Right ventricle myocardium inferior (tissue), 1 donor: ENCODE measurements around the gene KRTAP1-5. TPM values are rescaled to one million over a fixed set of nuclear protein-coding genes. Genes with fewer than 3 reads are reported as not detected.
"Not testable (repeated sequence)": the region's sequence is repeated elsewhere in the genome, so short reads cannot be mapped to it uniquely, and the experiment has no call there.

Experiments used
- ATAC-seq: fragments of 200-7000 bp; cut with Tn5 transposase; one replicate; pipeline ENCODE4 v1.9.1; 2020; ENCODE audit warnings: mild to moderate bottlenecking, moderate library complexity
- DNase-seq: peaks from one replicate; pipeline ENCODE4 v3.0.0; 2021; ENCODE audit errors: missing footprints
- intact Hi-C: fragments of 100-400 bp; cut with DNase I; formaldehyde crosslinking; loops from one replicate; pipeline ENCODE4 v1.11.0; 2022
- total RNA-seq: library from RNA; stranded (reverse); fragmentation: NEBNext Ultra II Directional; extraction: Animal tissue kit (Norgen Biotek cat#: 25700); gene quantifications from one replicate; pipeline ENCODE4 v1.2.1, GENCODE V29; 2021
- donor health status: DM: no; HTN: yes; CAD: no; lungs with severe emphysema.

The KRTAP1-5 gene
- total RNA-seq, 1 donor from 2014 or later, result not detected

DNA sequence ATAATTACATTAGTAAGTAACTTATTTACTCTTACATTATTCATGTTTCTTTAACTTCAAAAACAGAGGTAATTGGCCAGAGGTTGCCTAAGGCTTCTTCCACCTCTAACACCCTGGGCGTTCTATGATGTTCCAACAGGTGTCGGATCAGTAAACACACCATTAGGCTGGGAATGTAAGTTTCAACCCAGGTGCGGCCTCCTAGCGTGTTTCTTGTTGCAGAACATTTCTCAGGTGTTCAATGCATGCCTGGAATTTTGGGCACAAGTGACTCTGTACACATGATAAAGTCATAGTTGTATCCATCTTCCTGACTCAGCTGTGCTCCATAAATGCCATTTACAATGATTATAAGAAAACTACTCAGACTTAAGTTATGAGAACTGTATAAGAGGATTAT, 27.0 kb upstream of the KRTAP1-5 start:
- DNase-seq (no peak), ATAC-seq (no peak)
- intact Hi-C loops, result no loop called here

- ATAC-seq (no peak), DNase-seq (no peak)
- intact Hi-C loops, result no loop called here
Observed at GRCh38 chr17:41052566-41052965, 25.6 kb upstream of the KRTAP1-5 start.

GRCh38 chr17:41049110-41049509, 22.1 kb upstream of the KRTAP1-5 start:
- DNase-seq (no peak), ATAC-seq (no peak)
- intact Hi-C loops, result no loop called here

- intact Hi-C loops, result no loop called here
- DNase-seq, result no peak
- no peak for ATAC-seq
Observed at GRCh38 chr17:41048441-41048840, 21.4 kb upstream of the KRTAP1-5 start.

GRCh38 chr17:41046735-41047465, 19.9 kb upstream of the KRTAP1-5 start, which contains the start of gene KRTAP2-1:
KRTAP2-1 (minus strand) TSS chr17:41047316; CDS start chr17:41047267, 49 bp downstream.
- intact Hi-C loops, ATAC-seq: not testable (repeated sequence)

GRCh38 chr17:41042953-41043352, 15.9 kb upstream of the KRTAP1-5 start:
- ATAC-seq (no peak), DNase-seq (no peak)
- intact Hi-C loops, result no loop called here

More at GRCh38 chr17:41046735-41047465, 19.9 kb upstream of the KRTAP1-5 start, which contains the start of gene KRTAP2-1:
- DNase-seq, result not testable (repeated sequence)

- DNase-seq, ATAC-seq, intact Hi-C loops: not testable (repeated sequence)
Observed at GRCh38 chr17:41040783-41041571, 14.0 kb upstream of the KRTAP1-5 start, which contains the start of gene KRTAP1-1. KRTAP1-1 (minus strand) TSS chr17:41041450; CDS start chr17:41041397, 53 bp downstream.

GRCh38 chr17:41037853-41038350, 10.9 kb upstream of the KRTAP1-5 start:
- ATAC-seq, result no peak
- intact Hi-C loops, result no loop called here

DNA sequence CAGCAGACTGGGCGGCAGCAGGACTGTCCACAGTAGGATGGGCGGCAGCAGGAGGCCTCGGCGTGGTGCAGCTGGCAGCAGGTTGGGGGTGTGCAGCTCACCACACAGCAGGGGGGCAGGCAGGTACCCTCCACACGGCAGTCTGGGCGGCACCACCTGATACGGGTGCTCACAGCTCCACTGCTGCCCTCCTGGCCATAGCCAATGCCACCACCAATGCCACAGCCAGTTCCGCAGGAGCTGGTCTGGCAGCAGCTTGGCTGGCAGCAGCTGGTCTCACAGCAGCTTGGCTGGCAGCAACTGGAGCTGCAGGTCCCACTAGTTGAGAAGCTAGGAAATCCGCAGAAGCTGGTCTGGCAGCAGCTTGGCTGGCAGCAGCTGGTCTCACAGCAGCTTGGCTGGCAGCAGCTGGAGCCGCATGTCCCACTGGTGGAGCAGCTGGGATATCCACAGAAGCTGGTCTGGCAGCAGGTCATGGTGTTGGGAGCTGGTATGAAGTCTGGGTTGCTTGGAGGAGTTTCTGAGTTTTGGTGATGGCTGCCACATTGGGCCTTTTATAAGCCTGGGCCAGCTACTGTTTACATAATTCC, 7.4 kb upstream of the KRTAP1-5 start, which contains the start of gene KRTAP1-3:
KRTAP1-3 (minus strand) TSS at position 529 of the 590 bp plus-strand sequence; CDS start at position 476, 53 bp downstream.
- ATAC-seq, DNase-seq, intact Hi-C loops: not testable (repeated sequence)

More at GRCh38 chr17:41037853-41038350, 10.9 kb upstream of the KRTAP1-5 start:
- DNase-seq, result no peak

- DNase-seq (no peak), ATAC-seq (no peak)
- intact Hi-C loops, result no loop called here
Observed at GRCh38 chr17:41029633-41030245, 2.7 kb upstream of the KRTAP1-5 start, which contains the start of gene KRTAP1-4. KRTAP1-4 (minus strand) TSS chr17:41030195; CDS start chr17:41030078, 117 bp downstream.

- intact Hi-C loops, result no loop called here
- ATAC-seq (no peak), DNase-seq (no peak)
Observed at GRCh38 chr17:41024697-41025096, 2.3 kb downstream of the KRTAP1-5 start.

DNA sequence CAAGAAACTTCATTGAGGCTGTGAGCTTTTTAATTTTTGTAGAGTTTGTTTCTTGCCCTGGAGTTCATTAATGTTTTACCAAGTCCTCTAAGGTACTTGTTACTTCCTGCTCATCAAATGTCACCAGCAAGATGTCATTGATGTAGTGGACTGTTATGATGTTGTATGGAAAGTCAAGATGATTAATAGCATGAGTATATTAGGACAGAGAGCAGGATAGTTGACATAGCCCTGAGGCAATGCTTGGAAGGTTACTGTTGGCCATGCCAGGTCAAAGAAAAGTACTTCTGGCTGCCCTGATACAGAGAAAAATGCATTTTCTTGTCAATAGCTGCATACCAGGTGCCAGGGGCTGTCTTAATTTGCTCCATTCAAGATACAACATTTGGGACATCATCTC, 6.7 kb downstream of the KRTAP1-5 start:
- DNase-seq (no peak), ATAC-seq (no peak)
- intact Hi-C loops, result no loop called here

- DNase-seq, result no peak
- intact Hi-C loops, result no loop called here
- no peak for ATAC-seq
Observed at GRCh38 chr17:41019415-41019814, 7.6 kb downstream of the KRTAP1-5 start.

GRCh38 chr17:41018541-41018940, 8.5 kb downstream of the KRTAP1-5 start:
- intact Hi-C loops, result no loop called here
- DNase-seq (no peak), ATAC-seq (no peak)

- intact Hi-C loops, result no loop called here
- DNase-seq (no peak), ATAC-seq (no peak)
Observed at GRCh38 chr17:41016578-41017215, 10.3 kb downstream of the KRTAP1-5 start.

DNA sequence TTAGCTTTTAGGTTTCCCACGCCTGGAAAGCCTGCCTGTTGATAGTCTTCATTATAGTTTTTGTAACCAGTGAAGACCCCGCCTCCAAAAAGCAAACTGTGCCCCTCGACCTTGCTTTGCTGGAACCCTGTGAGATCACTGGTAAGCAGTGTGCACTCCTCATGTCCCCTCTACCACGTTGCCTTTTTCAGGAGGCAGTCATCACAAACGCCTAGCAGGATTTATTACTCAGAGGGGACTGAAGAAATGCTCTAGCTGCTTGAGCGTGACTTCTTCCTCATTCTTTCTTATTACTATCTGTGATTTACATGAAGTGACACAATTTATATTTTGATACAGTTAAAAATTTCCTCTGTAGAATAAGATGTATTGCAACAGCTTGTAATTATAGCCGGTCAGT, 11.6 kb downstream of the KRTAP1-5 start:
- intact Hi-C loops, result no loop called here
- ATAC-seq (no peak), DNase-seq (no peak)

DNA sequence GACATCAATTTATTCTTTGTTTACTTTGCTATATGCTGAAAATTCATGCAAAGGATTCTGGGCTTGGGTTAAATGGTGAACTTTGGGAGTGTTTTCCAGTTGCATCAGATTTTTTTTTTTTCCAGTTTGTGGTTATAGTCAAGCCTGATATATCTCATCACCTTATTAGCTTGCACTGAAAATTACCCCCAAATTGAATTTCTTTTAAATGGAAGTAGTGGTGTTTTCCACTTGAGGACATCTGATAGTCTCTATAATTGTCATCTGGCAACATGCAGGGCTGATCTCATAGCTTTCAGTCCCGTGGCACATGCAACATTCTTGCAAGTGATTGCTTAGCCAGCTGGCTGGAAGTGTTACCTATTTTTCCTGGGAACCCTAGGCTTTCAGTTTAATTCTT, 13.4 kb downstream of the KRTAP1-5 start:
- DNase-seq, result no peak
- intact Hi-C loops, result no loop called here
- ATAC-seq, result no peak

DNA sequence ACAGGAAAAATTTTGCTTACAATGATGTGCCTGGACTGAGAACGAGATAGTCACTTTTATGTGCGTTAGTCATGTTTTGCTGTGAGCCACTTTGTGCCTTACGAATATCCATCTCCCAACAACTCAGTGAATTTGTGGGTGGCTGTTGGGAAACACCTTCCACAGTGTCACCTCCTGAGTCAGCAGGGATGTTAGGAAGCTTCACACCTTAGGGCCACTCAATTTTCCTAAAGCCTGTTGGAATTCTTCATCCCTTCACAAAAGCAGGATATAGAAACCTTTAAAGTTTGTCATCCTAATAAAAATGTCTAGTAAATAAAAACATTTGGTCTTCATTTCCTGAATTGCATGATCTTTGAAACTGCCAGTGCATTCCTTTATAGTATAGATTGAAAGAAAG, 13.8 kb downstream of the KRTAP1-5 start:
- ATAC-seq (no peak), DNase-seq (no peak)
- intact Hi-C loops, result no loop called here
